HG03575 (cell line): ENCODE results near the gene UBE2E1.

Source experiments
- ATAC-seq: cut with Tn5 transposase; IDR thresholded peaks from one replicate; pipeline ENCODE4 v1.9.1; 2021; ENCODE audit not compliant: unreplicated experiment, insufficient number of reproducible peaks, low FRiP score; ENCODE audit errors: extremely low read depth

Gene UBE2E1

GRCh38 chr3:23816721-23817120 lies 11.0 kb downstream of the UBE2E1 start:
- no peak for ATAC-seq

- no peak for ATAC-seq
These were observed 11.9 kb downstream of the UBE2E1 start for GRCh38 chr3:23817508-23818223.

GRCh38 chr3:23819599-23820360 lies 14.0 kb downstream of the UBE2E1 start:
- peak; percentile 41 for ATAC-seq

- ATAC-seq: no peak
These were observed 15.1 kb downstream of the UBE2E1 start for GRCh38 chr3:23820888-23821287.

GRCh38 chr3:23821858-23822257 lies 16.1 kb downstream of the UBE2E1 start:
- no peak for ATAC-seq

- ATAC-seq: no peak
These were observed 16.8 kb downstream of the UBE2E1 start for GRCh38 chr3:23822559-23822958.

GRCh38 chr3:23823620-23824019 lies 17.9 kb downstream of the UBE2E1 start:
- no peak for ATAC-seq

GRCh38 chr3:23824699-23825444 lies 19.1 kb downstream of the UBE2E1 start:
- no peak for ATAC-seq

- ATAC-seq: no peak
These were observed 20.0 kb downstream of the UBE2E1 start for GRCh38 chr3:23825802-23826201.

GRCh38 chr3:23826382-23827064 lies 20.8 kb downstream of the UBE2E1 start:
- ATAC-seq: no peak

GRCh38 chr3:23829242-23829934 lies 23.6 kb downstream of the UBE2E1 start:
- ATAC-seq: peak; percentile 52

GRCh38 chr3:23830869-23831484 lies 25.2 kb downstream of the UBE2E1 start:
- ATAC-seq: peak; percentile 56

GRCh38 chr3:23831517-23832394 lies 26.0 kb downstream of the UBE2E1 start:
- no peak for ATAC-seq

GRCh38 chr3:23832523-23832922 lies 26.8 kb downstream of the UBE2E1 start:
- no peak for ATAC-seq

- ATAC-seq: no peak
These were observed 28.5 kb downstream of the UBE2E1 start for GRCh38 chr3:23834082-23834870.

GRCh38 chr3:23835087-23835486 lies 29.3 kb downstream of the UBE2E1 start:
- ATAC-seq: no peak

- no peak for ATAC-seq
These were observed 30.0 kb downstream of the UBE2E1 start for GRCh38 chr3:23835802-23836201.
